A549 (cell line): ENCODE data around the gene WASF3.

ENCODE experiments used
- EP300 ChIP-seq, 2 experiments: fragments of >200 bp; sonication (Bioruptor Twin); formaldehyde crosslinking; IDR thresholded peaks; 2 replicates in 1 of 2; 3 replicates in 1 of 2; pipeline ENCODE4 v1.6.1; 2016 to 2017
- POLR2A ChIP-seq: IDR thresholded peaks from 2 replicates; pipeline ENCODE4 v1.6.1; 2012; ENCODE audit warnings: mild to moderate bottlenecking, low read length
- RAD21 ChIP-seq, 2 experiments: fragments of >200 bp in 1 of 2; sonication (Bioruptor Twin) in 1 of 2; formaldehyde crosslinking in 1 of 2; IDR thresholded peaks in 1 of 2; conservative IDR thresholded peaks in 1 of 2; 2 replicates in 1 of 2; 3 replicates in 1 of 2; pipeline ENCODE4 v1.6.1; 2012 to 2018; ENCODE audit warnings: inconsistent platforms in 1 of 2

- no peak for TF ChIP-seq EP300 (IDR thresholded peaks at IDR 0.05)
- peak; percentile 81 to 86 for TF ChIP-seq RAD21 (conservative IDR thresholded peaks at IDR 0.05 in 1 of 2, IDR thresholded peaks at IDR 0.05 in 1 of 2)
- no peak for TF ChIP-seq POLR2A
Observed at GRCh38 chr13:26698392-26699196, 141.1 kb downstream of the WASF3 start.
